Activated CD4-positive, alpha-beta T cell treated with anti-CD3 and anti-CD28 coated beads, Interleukin-10, Interleukin-2, amounts not matched to agents 100 ng/mL and 50 ng/mL, durations not matched to agents 16 hours and 8 hours (primary cell): ENCODE measurements around the gene PXMP4.
"Not testable (repeated sequence)": the region's sequence is repeated elsewhere in the genome, so short reads cannot be mapped to it uniquely, and the experiment has no call there.

ENCODE experiments used
- DNase-seq: peaks from one replicate; pipeline ENCODE4 v3.0.0-alpha.2; 2020

PXMP4 gene

GRCh38 chr20:33701629-33702450 is 18.3 kb downstream of the PXMP4 start:
- no peak for DNase-seq

GRCh38 chr20:33700696-33701441 is 19.2 kb downstream of the PXMP4 start:
- not testable (repeated sequence) for DNase-seq

GRCh38 chr20:33698966-33699365 is 21.1 kb downstream of the PXMP4 start:
- not testable (repeated sequence) for DNase-seq

- no peak for DNase-seq
Measured at GRCh38 chr20:33697129-33697528, 23.0 kb downstream of the PXMP4 start.

GRCh38 chr20:33696448-33696847 is 23.7 kb downstream of the PXMP4 start:
- no peak for DNase-seq

GRCh38 chr20:33694639-33695012 is 25.5 kb downstream of the PXMP4 start:
- DNase-seq: no peak

GRCh38 chr20:33693741-33694638 is 26.1 kb downstream of the PXMP4 start:
- DNase-seq: no peak

GRCh38 chr20:33693289-33693688 is 26.8 kb downstream of the PXMP4 start:
- DNase-seq: no peak

GRCh38 chr20:33689973-33690372 is 30.1 kb downstream of the PXMP4 start:
- DNase-seq: peak; percentile 75

GRCh38 chr20:33689493-33689892 is 30.6 kb downstream of the PXMP4 start:
- no peak for DNase-seq

- no peak for DNase-seq
Measured at GRCh38 chr20:33688938-33689424, 31.1 kb downstream of the PXMP4 start.

- peak; percentile 50 for DNase-seq
Measured at GRCh38 chr20:33687993-33688937, 31.8 kb downstream of the PXMP4 start.

- no peak for DNase-seq
Measured at GRCh38 chr20:33687370-33687915, 32.7 kb downstream of the PXMP4 start.

- no peak for DNase-seq
Measured at GRCh38 chr20:33686984-33687366, 33.1 kb downstream of the PXMP4 start.

- peak; percentile 98 for DNase-seq
Measured at GRCh38 chr20:33686100-33686983, 33.8 kb downstream of the PXMP4 start, which contains the start of gene E2F1. Gene E2F1 (minus strand): TSS chr20:33686385. CDS start chr20:33686264, 121 bp downstream.

- DNase-seq: peak; percentile 83
Measured at GRCh38 chr20:33685328-33686099, 34.6 kb downstream of the PXMP4 start.

- no peak for DNase-seq
Measured at GRCh38 chr20:33684533-33685327, 35.4 kb downstream of the PXMP4 start.

GRCh38 chr20:33681728-33682353 is 38.3 kb downstream of the PXMP4 start:
- DNase-seq: peak; percentile 48
